Neural crest cell (in vitro differentiated cells): Measurements from ENCODE around the gene LSM11. TPM values are rescaled to one million over a fixed set of nuclear protein-coding genes. Genes with fewer than 3 reads are reported as not detected.

ENCODE experiments used
- DNase-seq: peaks from one replicate; pipeline ENCODE4 v3.0.0; 2021; ENCODE audit warnings: low read depth, mixed read lengths, low spot score
- H3K27ac Mint-ChIP-seq: one replicate; pipeline ENCODE4 v1.8.0; 2021; ENCODE audit warnings: mild to moderate bottlenecking, mixed read lengths; ENCODE audit not compliant: unreplicated experiment
- H3K27me3 Mint-ChIP-seq: 2 replicates; pipeline ENCODE4 v1.8.0; 2021; ENCODE audit warnings: low read depth, mild to moderate bottlenecking, mixed read lengths
- H3K36me3 Mint-ChIP-seq: 2 replicates; pipeline ENCODE4 v1.8.0; 2021; ENCODE audit warnings: low read depth, mild to moderate bottlenecking, mixed read lengths
- H3K4me1 Mint-ChIP-seq: 2 replicates; pipeline ENCODE4 v1.8.0; 2021; ENCODE audit warnings: mixed read lengths
- H3K4me3 Mint-ChIP-seq: one replicate; pipeline ENCODE4 v1.8.0; 2021; ENCODE audit warnings: mild to moderate bottlenecking, mixed read lengths
- H3K9me3 Mint-ChIP-seq: 2 replicates; pipeline ENCODE4 v1.8.0; 2021; ENCODE audit warnings: mixed read lengths
- total RNA-seq: library from RNA; stranded (reverse); gene quantifications from 2 replicates; pipeline ENCODE4 v1.2.1, GENCODE V29; 2021
- TF ChIP-seq, protein P1 (sequence below): fragments of 200-600 bp; sonication (generic); conservative IDR thresholded peaks from 2 replicates; pipeline ENCODE4 v1.5.0; 2021; ENCODE audit warnings: antibody characterized with exemption, mild to moderate bottlenecking

LSM11 gene
- total RNA-seq, 1 donor from 2014 or later = 10.4 TPM

- H3K4me1 Mint-ChIP-seq = no peaks in the 10 kb centered on the region
- DNase-seq = no peak
- TF ChIP-seq, protein P1, sequence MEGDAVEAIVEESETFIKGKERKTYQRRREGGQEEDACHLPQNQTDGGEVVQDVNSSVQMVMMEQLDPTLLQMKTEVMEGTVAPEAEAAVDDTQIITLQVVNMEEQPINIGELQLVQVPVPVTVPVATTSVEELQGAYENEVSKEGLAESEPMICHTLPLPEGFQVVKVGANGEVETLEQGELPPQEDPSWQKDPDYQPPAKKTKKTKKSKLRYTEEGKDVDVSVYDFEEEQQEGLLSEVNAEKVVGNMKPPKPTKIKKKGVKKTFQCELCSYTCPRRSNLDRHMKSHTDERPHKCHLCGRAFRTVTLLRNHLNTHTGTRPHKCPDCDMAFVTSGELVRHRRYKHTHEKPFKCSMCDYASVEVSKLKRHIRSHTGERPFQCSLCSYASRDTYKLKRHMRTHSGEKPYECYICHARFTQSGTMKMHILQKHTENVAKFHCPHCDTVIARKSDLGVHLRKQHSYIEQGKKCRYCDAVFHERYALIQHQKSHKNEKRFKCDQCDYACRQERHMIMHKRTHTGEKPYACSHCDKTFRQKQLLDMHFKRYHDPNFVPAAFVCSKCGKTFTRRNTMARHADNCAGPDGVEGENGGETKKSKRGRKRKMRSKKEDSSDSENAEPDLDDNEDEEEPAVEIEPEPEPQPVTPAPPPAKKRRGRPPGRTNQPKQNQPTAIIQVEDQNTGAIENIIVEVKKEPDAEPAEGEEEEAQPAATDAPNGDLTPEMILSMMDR = no peak
- H3K27me3 Mint-ChIP-seq = no peaks in the 10 kb centered on the region
- no peak overlapping the region for H3K4me3 Mint-ChIP-seq
- no peaks in the 10 kb centered on the region for H3K36me3 Mint-ChIP-seq
- no peaks in the 10 kb centered on the region for H3K9me3 Mint-ChIP-seq
- no peak overlapping the region for H3K27ac Mint-ChIP-seq
Measured at GRCh38 chr5:157710431-157710830, 33.1 kb upstream of the LSM11 start.

DNA sequence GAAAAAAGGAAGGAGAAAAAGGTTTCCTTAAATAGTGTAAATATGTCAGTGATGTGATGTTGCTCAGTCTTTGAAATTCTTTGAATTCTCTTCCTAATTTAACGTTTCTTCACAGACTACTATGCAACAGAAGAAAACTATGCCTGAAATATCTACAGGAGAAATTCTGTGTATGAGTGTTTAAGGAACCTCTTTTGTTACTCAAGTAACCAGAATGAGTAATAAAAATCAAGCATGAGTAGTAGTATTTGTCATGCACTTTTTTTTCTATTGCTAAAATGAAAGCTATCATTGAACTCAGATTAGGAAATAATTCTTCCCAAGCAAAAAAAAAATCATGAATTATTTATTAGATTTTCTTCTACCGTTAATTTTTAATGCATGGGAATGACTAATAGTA is 32.6 kb upstream of the LSM11 start:
- Mint-ChIP-seq H3K27me3 (no peaks in the 10 kb centered on the region), H3K4me1 (no peaks in the 10 kb centered on the region), H3K27ac (no peak overlapping the region), H3K9me3 (no peaks in the 10 kb centered on the region), H3K4me3 (no peak overlapping the region), H3K36me3 (no peaks in the 10 kb centered on the region)
- DNase-seq = no peak
- TF ChIP-seq, protein P1 = no peak

GRCh38 chr5:157713830-157714595 is 29.5 kb upstream of the LSM11 start:
- no peaks in the 10 kb centered on the region for H3K27me3 Mint-ChIP-seq
- H3K9me3 Mint-ChIP-seq = no peaks in the 10 kb centered on the region
- H3K4me1 Mint-ChIP-seq = peaks cover 5% of the 10 kb centered on the region
- no peak for DNase-seq
- TF ChIP-seq, protein P1 = no peak
- H3K27ac Mint-ChIP-seq = no peak overlapping the region
- H3K36me3 Mint-ChIP-seq = no peaks in the 10 kb centered on the region
- no peak overlapping the region for H3K4me3 Mint-ChIP-seq

GRCh38 chr5:157714596-157714864 is 29.0 kb upstream of the LSM11 start:
- Mint-ChIP-seq H3K9me3 (no peaks in the 10 kb centered on the region), H3K4me1 (peaks cover 5% of the 10 kb centered on the region), H3K36me3 (no peaks in the 10 kb centered on the region), H3K27me3 (no peaks in the 10 kb centered on the region), H3K27ac (no peak overlapping the region), H3K4me3 (no peak overlapping the region)
- DNase-seq = no peak
- TF ChIP-seq, protein P1 = no peak

GRCh38 chr5:157718519-157718918 is 25.0 kb upstream of the LSM11 start:
- peaks cover 5% of the 10 kb centered on the region for H3K4me1 Mint-ChIP-seq
- DNase-seq = no peak
- peaks cover 5% of the 10 kb centered on the region for H3K36me3 Mint-ChIP-seq
- no peaks in the 10 kb centered on the region for H3K27me3 Mint-ChIP-seq
- H3K4me3 Mint-ChIP-seq = no peak overlapping the region
- peaks cover under 1% of the 10 kb centered on the region for H3K9me3 Mint-ChIP-seq
- TF ChIP-seq, protein P1 = peak; percentile 69
- H3K27ac Mint-ChIP-seq = peak overlapping the region; percentile 79
